NCI-H2196 treated with DMSO at 0.1 percent for 48 hours (cell line): ENCODE results near the gene PLPP2.

ENCODE experiments used
- DNase-seq: peaks from one replicate; lab custom pipeline; 2025; ENCODE audit not compliant: unreplicated experiment; lab: John Stamatoyannopoulos, UW

The PLPP2 gene

GRCh38 chr19:294341-294945, 3.2 kb upstream of the PLPP2 start:
- no peak for DNase-seq

GRCh38 chr19:293436-294110, 2.4 kb upstream of the PLPP2 start:
- DNase-seq = no peak

- no peak for DNase-seq
These were observed 1.7 kb upstream of the PLPP2 start for GRCh38 chr19:292951-293350.

GRCh38 chr19:292281-292884, 1.2 kb upstream of the PLPP2 start:
- no peak for DNase-seq

- DNase-seq = no peak
These were observed 518 bp upstream of the PLPP2 start for GRCh38 chr19:291561-292280.

- DNase-seq = peak; percentile 78
These were observed 714 bp downstream of the PLPP2 start for GRCh38 chr19:290372-291005.

- peak; percentile 78 for DNase-seq
These were observed 1.4 kb downstream of the PLPP2 start for GRCh38 chr19:289651-290371.

GRCh38 chr19:288911-289310, 2.3 kb downstream of the PLPP2 start:
- DNase-seq = no peak

GRCh38 chr19:287381-287871, 3.8 kb downstream of the PLPP2 start:
- DNase-seq = no peak

- no peak for DNase-seq
These were observed 7.8 kb downstream of the PLPP2 start for GRCh38 chr19:283395-283794.

GRCh38 chr19:282501-282900, 8.7 kb downstream of the PLPP2 start:
- DNase-seq = no peak

- no peak for DNase-seq
These were observed 9.2 kb downstream of the PLPP2 start for GRCh38 chr19:281992-282391.

- no peak for DNase-seq
These were observed 9.9 kb downstream of the PLPP2 start for GRCh38 chr19:281156-281853.

- DNase-seq = peak; percentile 44
These were observed 10.6 kb downstream of the PLPP2 start for GRCh38 chr19:280541-281009.

- no peak for DNase-seq
These were observed 11.5 kb downstream of the PLPP2 start for GRCh38 chr19:279656-280055.

- no peak for DNase-seq
These were observed 12.0 kb downstream of the PLPP2 start for GRCh38 chr19:279231-279630.

GRCh38 chr19:277581-278165, 13.5 kb downstream of the PLPP2 start:
- no peak for DNase-seq

- DNase-seq = no peak
These were observed 14.1 kb downstream of the PLPP2 start for GRCh38 chr19:277131-277530.

GRCh38 chr19:275958-276646, 15.1 kb downstream of the PLPP2 start:
- DNase-seq = no peak
